Measurements from ENCODE around the gene MED23. TPM values are rescaled to one million over a fixed set of nuclear protein-coding genes. Genes with fewer than 3 reads are reported as not detected.

MED23 gene
- total and polyA plus RNA-seq, 10 of the 15 experiments (the other 5 are each of a cell fraction or from before 2014, with no cell fraction given) = 7.1 to 42.9 (median 19.6) TPM

DNA sequence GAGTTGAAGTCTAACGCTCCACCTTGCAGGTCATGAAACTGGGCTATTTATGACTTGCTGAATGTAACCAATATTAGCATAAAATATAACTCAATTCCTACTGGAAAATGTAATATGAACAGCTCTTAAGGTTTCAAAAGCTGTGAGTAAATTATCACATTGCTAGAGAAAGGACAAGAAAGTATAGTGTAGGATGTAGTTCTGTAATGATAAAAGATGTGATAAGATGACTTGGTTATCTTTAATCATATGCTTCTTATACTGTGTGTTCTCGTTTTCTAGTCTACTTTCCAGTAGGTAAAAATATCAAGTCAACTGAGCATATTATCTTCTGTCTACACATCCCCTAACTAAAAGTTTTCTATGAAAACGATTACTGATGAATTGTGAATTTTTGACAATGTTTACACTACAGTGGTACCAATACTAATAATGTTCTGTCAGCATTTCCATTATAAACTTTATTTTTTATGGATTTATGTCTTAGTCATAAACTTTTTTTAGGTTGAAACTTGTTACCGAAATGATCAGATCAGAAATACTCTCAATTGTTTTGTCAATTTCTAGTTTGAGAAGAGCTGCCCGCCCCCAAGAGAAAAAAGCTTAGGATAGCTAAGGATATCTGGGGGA lies 14.6 kb downstream of the MED23 start:
- DNase-seq (ENCODE audit: low read depth, low spot score) = no peak
- BruUV-seq (replicated peaks) = no TSS peak
- ATAC-seq = no peak
- H3K4me3 ChIP-seq = no peak overlapping the region
- no peaks in the 10 kb centered on the region for H3K79me2 ChIP-seq (ENCODE audit: control insufficient read depth, insufficient read depth, low read length)
- ChIA-PET SMC1A (ENCODE audit: uncharacterized antibody, unreplicated experiment) (interaction anchor here (0.8 to 1.4 kb wide), 4 partner anchors 9 to 43 kb away, joined by 3 to 6 read pairs (median 3); partner anchors contain the start of gene MED23), CTCF (interaction anchor here (2.0 to 4.0 kb wide), 2 partner anchors 9 to 15 kb away, joined by 6 to 26 read pairs; partner anchors contain the start of gene MED23), POLR2A (no interaction called here), RAD21 (ENCODE audit: unreplicated experiment) (interaction anchor here (1.0 kb wide), 1 partner anchor 15 kb away, joined by 4 read pairs; the partner anchor contains the start of gene MED23)
- H3K9me3 ChIP-seq (replicated peaks; ENCODE audit: control insufficient read depth, insufficient read depth, low read length) = no peaks in the 10 kb centered on the region
- TF ChIP-seq, protein P1, sequence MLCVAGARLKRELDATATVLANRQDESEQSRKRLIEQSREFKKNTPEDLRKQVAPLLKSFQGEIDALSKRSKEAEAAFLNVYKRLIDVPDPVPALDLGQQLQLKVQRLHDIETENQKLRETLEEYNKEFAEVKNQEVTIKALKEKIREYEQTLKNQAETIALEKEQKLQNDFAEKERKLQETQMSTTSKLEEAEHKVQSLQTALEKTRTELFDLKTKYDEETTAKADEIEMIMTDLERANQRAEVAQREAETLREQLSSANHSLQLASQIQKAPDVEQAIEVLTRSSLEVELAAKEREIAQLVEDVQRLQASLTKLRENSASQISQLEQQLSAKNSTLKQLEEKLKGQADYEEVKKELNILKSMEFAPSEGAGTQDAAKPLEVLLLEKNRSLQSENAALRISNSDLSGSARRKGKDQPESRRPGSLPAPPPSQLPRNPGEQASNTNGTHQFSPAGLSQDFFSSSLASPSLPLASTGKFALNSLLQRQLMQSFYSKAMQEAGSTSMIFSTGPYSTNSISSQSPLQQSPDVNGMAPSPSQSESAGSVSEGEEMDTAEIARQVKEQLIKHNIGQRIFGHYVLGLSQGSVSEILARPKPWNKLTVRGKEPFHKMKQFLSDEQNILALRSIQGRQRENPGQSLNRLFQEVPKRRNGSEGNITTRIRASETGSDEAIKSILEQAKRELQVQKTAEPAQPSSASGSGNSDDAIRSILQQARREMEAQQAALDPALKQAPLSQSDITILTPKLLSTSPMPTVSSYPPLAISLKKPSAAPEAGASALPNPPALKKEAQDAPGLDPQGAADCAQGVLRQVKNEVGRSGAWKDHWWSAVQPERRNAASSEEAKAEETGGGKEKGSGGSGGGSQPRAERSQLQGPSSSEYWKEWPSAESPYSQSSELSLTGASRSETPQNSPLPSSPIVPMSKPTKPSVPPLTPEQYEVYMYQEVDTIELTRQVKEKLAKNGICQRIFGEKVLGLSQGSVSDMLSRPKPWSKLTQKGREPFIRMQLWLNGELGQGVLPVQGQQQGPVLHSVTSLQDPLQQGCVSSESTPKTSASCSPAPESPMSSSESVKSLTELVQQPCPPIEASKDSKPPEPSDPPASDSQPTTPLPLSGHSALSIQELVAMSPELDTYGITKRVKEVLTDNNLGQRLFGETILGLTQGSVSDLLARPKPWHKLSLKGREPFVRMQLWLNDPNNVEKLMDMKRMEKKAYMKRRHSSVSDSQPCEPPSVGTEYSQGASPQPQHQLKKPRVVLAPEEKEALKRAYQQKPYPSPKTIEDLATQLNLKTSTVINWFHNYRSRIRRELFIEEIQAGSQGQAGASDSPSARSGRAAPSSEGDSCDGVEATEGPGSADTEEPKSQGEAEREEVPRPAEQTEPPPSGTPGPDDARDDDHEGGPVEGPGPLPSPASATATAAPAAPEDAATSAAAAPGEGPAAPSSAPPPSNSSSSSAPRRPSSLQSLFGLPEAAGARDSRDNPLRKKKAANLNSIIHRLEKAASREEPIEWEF (IDR thresholded peaks at IDR 0.05; ENCODE audit: insufficient replicate concordance, low read depth, low read length) = no peak
- TF ChIP-seq CBX5 (IDR thresholded peaks at IDR 0.05; ENCODE audit: low read depth) (no peak), NRF1 (conservative IDR thresholded peaks at IDR 0.05; ENCODE audit: low read depth, low read length) (no peak)
- TF ChIP-seq, protein P2, sequence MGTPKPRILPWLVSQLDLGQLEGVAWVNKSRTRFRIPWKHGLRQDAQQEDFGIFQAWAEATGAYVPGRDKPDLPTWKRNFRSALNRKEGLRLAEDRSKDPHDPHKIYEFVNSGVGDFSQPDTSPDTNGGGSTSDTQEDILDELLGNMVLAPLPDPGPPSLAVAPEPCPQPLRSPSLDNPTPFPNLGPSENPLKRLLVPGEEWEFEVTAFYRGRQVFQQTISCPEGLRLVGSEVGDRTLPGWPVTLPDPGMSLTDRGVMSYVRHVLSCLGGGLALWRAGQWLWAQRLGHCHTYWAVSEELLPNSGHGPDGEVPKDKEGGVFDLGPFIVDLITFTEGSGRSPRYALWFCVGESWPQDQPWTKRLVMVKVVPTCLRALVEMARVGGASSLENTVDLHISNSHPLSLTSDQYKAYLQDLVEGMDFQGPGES (IDR thresholded peaks at IDR 0.05) = no peak
- peaks cover 2 to 17% of the 10 kb centered on the region in 2 experiments for H3K36me3 ChIP-seq (ENCODE audit: control insufficient read depth in 2 of 2, insufficient read depth in 2 of 2, low read length in 1 of 2)
- no peak overlapping the region for H2AFZ ChIP-seq (ENCODE audit: control insufficient read depth, low read depth, low read length)
- in situ Hi-C loops (cut with MboI) = no loop called here
- intact Hi-C loops (cut with micrococcal nuclease; ENCODE audit: unreplicated experiment) = no loop called here
- FAIRE-seq = peak; percentile 35
- H3K27ac ChIP-seq (ENCODE audit: control insufficient read depth, insufficient read depth) = no peak overlapping the region
- H3K4me2 ChIP-seq (ENCODE audit: control insufficient read depth, insufficient read depth) = no peak overlapping the region
- H3K27me3 ChIP-seq (replicated peaks in 1 of 2; ENCODE audit: control insufficient read depth in 2 of 2, insufficient read depth in 2 of 2, low read length in 1 of 2) = no peaks in the 10 kb centered on the region
- no peaks in the 10 kb centered on the region for H4K20me1 ChIP-seq (ENCODE audit: control insufficient read depth, insufficient read depth)
- H3K9ac ChIP-seq (ENCODE audit: control insufficient read depth, insufficient read depth, low read length) = no peak overlapping the region
- over 99% methylated on average over 5 of the region's 5 CpGs for whole genome bisulfite sequencing (ENCODE audit: insufficient coverage, insufficient replicate concordance, low lambda C conversion rate, missing lambda C conversion rate)
- no peaks in the 10 kb centered on the region for H3K4me1 ChIP-seq (ENCODE audit: control insufficient read depth, insufficient read depth, low read length)

Measured in GM12878 (cell line).